Neural progenitor cell (in vitro differentiated cells): ENCODE measurements around the gene ALDH3B2.

Experiments
- EZH2 ChIP-seq: fragments of 200-600 bp; sonication (generic); IDR thresholded peaks from 2 replicates; pipeline ENCODE4 v1.6.1; 2017; ENCODE audit warnings: antibody characterized with exemption, mild to moderate bottlenecking, moderate library complexity
- EZH2phosphoT487 ChIP-seq: fragments of 200-600 bp; sonication (generic); IDR thresholded peaks from 2 replicates; pipeline ENCODE4 v1.6.1; 2017; ENCODE audit warnings: antibody characterized with exemption
- TF ChIP-seq, protein P1 (sequence below): fragments of 200-600 bp; sonication (generic); IDR thresholded peaks from 2 replicates; pipeline ENCODE4 v1.5.1; 2017; ENCODE audit warnings: antibody characterized with exemption, mild to moderate bottlenecking

GRCh38 chr11:67666303-67666645 is 8.1 kb downstream of the ALDH3B2 start:
- TF ChIP-seq, protein P1, sequence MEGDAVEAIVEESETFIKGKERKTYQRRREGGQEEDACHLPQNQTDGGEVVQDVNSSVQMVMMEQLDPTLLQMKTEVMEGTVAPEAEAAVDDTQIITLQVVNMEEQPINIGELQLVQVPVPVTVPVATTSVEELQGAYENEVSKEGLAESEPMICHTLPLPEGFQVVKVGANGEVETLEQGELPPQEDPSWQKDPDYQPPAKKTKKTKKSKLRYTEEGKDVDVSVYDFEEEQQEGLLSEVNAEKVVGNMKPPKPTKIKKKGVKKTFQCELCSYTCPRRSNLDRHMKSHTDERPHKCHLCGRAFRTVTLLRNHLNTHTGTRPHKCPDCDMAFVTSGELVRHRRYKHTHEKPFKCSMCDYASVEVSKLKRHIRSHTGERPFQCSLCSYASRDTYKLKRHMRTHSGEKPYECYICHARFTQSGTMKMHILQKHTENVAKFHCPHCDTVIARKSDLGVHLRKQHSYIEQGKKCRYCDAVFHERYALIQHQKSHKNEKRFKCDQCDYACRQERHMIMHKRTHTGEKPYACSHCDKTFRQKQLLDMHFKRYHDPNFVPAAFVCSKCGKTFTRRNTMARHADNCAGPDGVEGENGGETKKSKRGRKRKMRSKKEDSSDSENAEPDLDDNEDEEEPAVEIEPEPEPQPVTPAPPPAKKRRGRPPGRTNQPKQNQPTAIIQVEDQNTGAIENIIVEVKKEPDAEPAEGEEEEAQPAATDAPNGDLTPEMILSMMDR: no peak
- no peak for TF ChIP-seq EZH2
- TF ChIP-seq EZH2phosphoT487: no peak
